AG09309 (cell line): ENCODE measurements around the gene ADAMTS2.

ENCODE experiments used
- DNase-seq: peaks from one replicate; pipeline ENCODE4 v3.0.0-alpha.2; 2010; ENCODE audit warnings: low read depth
- H3K4me3 ChIP-seq: 2 replicates; pipeline ENCODE4 v1.5.1; 2011; ENCODE audit warnings: mild to moderate bottlenecking, low read depth, low read length, moderate library complexity; ENCODE audit not compliant: control insufficient read depth
- TF ChIP-seq, protein P1 (sequence below): IDR thresholded peaks from 2 replicates; pipeline ENCODE4 v1.5.1; 2011; ENCODE audit warnings: mild to moderate bottlenecking, low read depth, low read length, inconsistent platforms; ENCODE audit not compliant: insufficient read depth, control insufficient read depth; ENCODE audit errors: missing control alignments

The ADAMTS2 gene

GRCh38 chr5:179311091-179311470 lies 34.2 kb downstream of the ADAMTS2 start:
- H3K4me3 ChIP-seq: no peak overlapping the region
- no peak for DNase-seq
- TF ChIP-seq, protein P1, sequence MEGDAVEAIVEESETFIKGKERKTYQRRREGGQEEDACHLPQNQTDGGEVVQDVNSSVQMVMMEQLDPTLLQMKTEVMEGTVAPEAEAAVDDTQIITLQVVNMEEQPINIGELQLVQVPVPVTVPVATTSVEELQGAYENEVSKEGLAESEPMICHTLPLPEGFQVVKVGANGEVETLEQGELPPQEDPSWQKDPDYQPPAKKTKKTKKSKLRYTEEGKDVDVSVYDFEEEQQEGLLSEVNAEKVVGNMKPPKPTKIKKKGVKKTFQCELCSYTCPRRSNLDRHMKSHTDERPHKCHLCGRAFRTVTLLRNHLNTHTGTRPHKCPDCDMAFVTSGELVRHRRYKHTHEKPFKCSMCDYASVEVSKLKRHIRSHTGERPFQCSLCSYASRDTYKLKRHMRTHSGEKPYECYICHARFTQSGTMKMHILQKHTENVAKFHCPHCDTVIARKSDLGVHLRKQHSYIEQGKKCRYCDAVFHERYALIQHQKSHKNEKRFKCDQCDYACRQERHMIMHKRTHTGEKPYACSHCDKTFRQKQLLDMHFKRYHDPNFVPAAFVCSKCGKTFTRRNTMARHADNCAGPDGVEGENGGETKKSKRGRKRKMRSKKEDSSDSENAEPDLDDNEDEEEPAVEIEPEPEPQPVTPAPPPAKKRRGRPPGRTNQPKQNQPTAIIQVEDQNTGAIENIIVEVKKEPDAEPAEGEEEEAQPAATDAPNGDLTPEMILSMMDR: no peak

GRCh38 chr5:179310439-179311090 lies 34.7 kb downstream of the ADAMTS2 start:
- H3K4me3 ChIP-seq: no peak overlapping the region
- DNase-seq: no peak
- TF ChIP-seq, protein P1: no peak

DNA sequence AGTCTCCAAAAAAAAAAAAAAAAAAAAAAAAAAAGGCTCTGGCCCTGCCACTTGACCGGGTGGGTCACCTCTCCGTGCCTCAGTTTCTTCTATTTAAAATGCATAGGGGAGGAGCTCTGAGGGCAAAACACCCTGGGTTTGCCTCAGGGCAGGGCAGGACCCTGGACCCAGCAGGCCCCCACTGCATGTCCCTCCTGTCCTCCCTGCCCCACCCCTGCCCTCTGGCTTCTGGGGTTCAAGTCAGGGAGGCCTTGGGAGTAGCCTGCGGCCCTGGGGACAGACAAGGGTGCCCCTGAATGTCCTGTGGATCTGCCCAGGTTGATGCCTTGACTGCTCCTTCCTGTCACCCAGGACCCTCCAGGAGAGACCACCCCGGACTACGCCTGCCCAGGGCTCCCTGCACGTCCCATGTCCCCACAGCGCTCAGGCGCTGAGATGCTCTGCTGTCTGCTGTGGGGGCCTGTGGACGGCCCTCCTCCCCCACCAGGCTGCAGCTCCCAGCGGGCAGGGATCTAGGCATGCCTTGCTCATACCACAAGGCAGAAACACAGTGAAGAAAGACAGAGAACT lies 35.4 kb downstream of the ADAMTS2 start:
- DNase-seq: no peak
- TF ChIP-seq, protein P1: no peak
- H3K4me3 ChIP-seq: no peak overlapping the region

GRCh38 chr5:179309383-179309670 lies 35.9 kb downstream of the ADAMTS2 start:
- H3K4me3 ChIP-seq: no peak overlapping the region
- TF ChIP-seq, protein P1: no peak
- DNase-seq: no peak

- H3K4me3 ChIP-seq: no peak overlapping the region
- TF ChIP-seq, protein P1: no peak
- DNase-seq: no peak
Observed at GRCh38 chr5:179308563-179309382, 36.5 kb downstream of the ADAMTS2 start.

DNA sequence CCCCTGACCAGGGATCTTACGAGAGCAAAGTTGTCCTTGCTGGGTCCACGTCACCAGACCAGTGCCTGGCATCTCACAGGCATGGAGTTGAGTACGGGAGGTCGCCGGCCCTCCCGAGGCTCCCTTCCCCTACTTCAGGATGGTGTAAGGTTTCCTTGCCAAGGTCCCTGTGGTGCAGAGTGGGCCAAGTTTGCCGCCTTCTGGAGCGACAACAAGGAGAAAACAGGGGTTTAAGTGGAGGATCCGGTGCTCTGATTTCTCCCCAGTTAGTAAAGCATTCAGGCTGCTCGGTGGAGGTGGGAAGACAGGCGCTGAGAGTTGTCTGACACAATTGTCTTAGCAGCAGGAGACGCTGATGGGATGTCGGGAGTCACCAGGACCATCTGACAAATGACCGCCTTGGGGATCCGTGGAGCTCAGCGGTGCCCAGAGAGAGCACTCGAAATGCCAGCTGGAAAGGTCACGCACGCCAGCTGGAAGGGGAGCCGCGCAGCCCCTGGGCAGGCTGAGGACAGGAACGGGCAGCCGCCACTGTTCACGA lies 37.3 kb downstream of the ADAMTS2 start:
- H3K4me3 ChIP-seq: no peak overlapping the region
- DNase-seq: no peak
- TF ChIP-seq, protein P1: no peak
